Measurements from ENCODE around the gene SLC46A1. TPM values are rescaled to one million over a fixed set of nuclear protein-coding genes. Genes with fewer than 3 reads are reported as not detected.

SLC46A1 gene
- total and polyA plus RNA-seq, 2 of the 8 experiments (the other 6 are each of a cell fraction or from before 2014, with no cell fraction given): 5.3 to 8.7 TPM

GRCh38 chr17:28365487-28365886 lies 40.5 kb downstream of the SLC46A1 start (continued):
- no peak for TF ChIP-seq JUND (IDR thresholded peaks at IDR 0.05; ENCODE audit: low read length)
- TF ChIP-seq BRCA1 (IDR thresholded peaks at IDR 0.05; ENCODE audit: low read depth, low read length): no peak
- TF ChIP-seq ATF2 (IDR thresholded peaks at IDR 0.05; ENCODE audit: low read length): no peak
- TF ChIP-seq GTF2F1 (IDR thresholded peaks at IDR 0.05; ENCODE audit: borderline replicate concordance, low read depth, low read length): no peak
- no peak for TF ChIP-seq CHD2 (IDR thresholded peaks at IDR 0.05; ENCODE audit: low read length)
